IMR-90 (cell line): ENCODE results near the gene CES4A. TPM values are rescaled to one million over a fixed set of nuclear protein-coding genes. Genes with fewer than 3 reads are reported as not detected.

Experiments
- ATAC-seq: fragments of 200-7000 bp; cut with Tn5 transposase; 2 replicates; pipeline ENCODE4 v1.9.1; 2020; ENCODE audit warnings: low read depth, mild to moderate bottlenecking, moderate library complexity
- BruUV-seq: library from RNA; stranded (reverse); fragments of 400-500 nt; replicated peaks from 2 replicates; lab custom pipeline; 2021; lab: Mats Ljungman, UMichigan
- CTCF ChIA-PET: fragments of 300-600 bp; formaldehyde crosslinking; extraction: SDS; loops from one replicate; lab custom pipeline; 2021; ENCODE audit warnings: antibody characterized with exemption; lab: Yijun Ruan, JAX
- POLR2A ChIA-PET: fragments of 300-600 bp; sonication (Branson Sonifier 250); formaldehyde crosslinking; loops from one replicate; lab custom pipeline; 2022; ENCODE audit warnings: antibody characterized with exemption; ENCODE audit not compliant: unreplicated experiment; lab: Charles Lee
- DNase-seq: peaks from one replicate; pipeline ENCODE4 v3.0.0; 2013
- H2AFZ ChIP-seq: replicated peaks from 2 replicates; pipeline ENCODE3; 2013; ENCODE audit warnings: low read length, mild to moderate bottlenecking; ENCODE audit not compliant: poor library complexity
- H2AK5ac ChIP-seq: 2 replicates; pipeline ENCODE4 v1.6.1; 2013; ENCODE audit warnings: low read depth, low read length, inconsistent platforms
- H2AK9ac ChIP-seq: replicated peaks from 2 replicates; pipeline ENCODE3; 2013; ENCODE audit warnings: mild to moderate bottlenecking, low read depth, low read length, moderate library complexity; ENCODE audit not compliant: poor library complexity
- H2BK120ac ChIP-seq: 2 replicates; pipeline ENCODE4 v1.6.1; 2013; ENCODE audit warnings: low read depth, low read length, inconsistent platforms
- H2BK15ac ChIP-seq: 3 replicates; pipeline ENCODE4 v1.6.1; 2013; ENCODE audit warnings: low read depth, low read length, inconsistent platforms
- H2BK20ac ChIP-seq: 2 replicates; pipeline ENCODE4 v1.6.1; 2013; ENCODE audit warnings: low read depth, mild to moderate bottlenecking, inconsistent platforms, low read length, moderate library complexity
- H2BK5ac ChIP-seq: 2 replicates; pipeline ENCODE4 v1.6.1; 2013; ENCODE audit warnings: mild to moderate bottlenecking, low read depth, low read length, inconsistent platforms; ENCODE audit not compliant: poor library complexity, severe bottlenecking
- H3K14ac ChIP-seq: replicated peaks from 2 replicates; pipeline ENCODE4 v1.6.1; 2013; ENCODE audit warnings: low read depth, low read length, inconsistent platforms
- H3K18ac ChIP-seq: 2 replicates; pipeline ENCODE4 v1.6.1; 2013; ENCODE audit warnings: low read depth, low read length, control low read depth
- H3K23ac ChIP-seq: 2 replicates; pipeline ENCODE4 v1.6.1; 2013; ENCODE audit warnings: low read depth, low read length, inconsistent platforms
- H3K27ac ChIP-seq: 2 replicates; pipeline ENCODE4 v1.5.1; 2013; ENCODE audit warnings: mild to moderate bottlenecking, control low read depth, low read length; ENCODE audit not compliant: insufficient read depth
- H3K27me3 ChIP-seq: 2 replicates; pipeline ENCODE4 v1.6.1; 2013; ENCODE audit warnings: low read length; ENCODE audit not compliant: control insufficient read depth, insufficient read depth
- H3K36me3 ChIP-seq: 2 replicates; pipeline ENCODE4 v1.6.1; 2013; ENCODE audit warnings: low read length, mixed read lengths; ENCODE audit not compliant: control insufficient read depth, insufficient read depth
- H3K4ac ChIP-seq: 2 replicates; pipeline ENCODE4 v1.6.1; 2013; ENCODE audit warnings: low read depth, low read length, inconsistent platforms
- H3K4me1 ChIP-seq: 2 replicates; pipeline ENCODE4 v1.6.1; 2013; ENCODE audit warnings: low read length, mixed read lengths; ENCODE audit not compliant: control insufficient read depth, insufficient read depth
- H3K4me2 ChIP-seq: 2 replicates; pipeline ENCODE4 v1.6.1; 2013; ENCODE audit warnings: low read depth, mild to moderate bottlenecking, control low read depth, low read length, moderate library complexity
- H3K4me3 ChIP-seq: 2 replicates; pipeline ENCODE4 v1.5.1; 2013; ENCODE audit warnings: low read depth, mild to moderate bottlenecking, control low read depth, low read length, moderate library complexity; ENCODE audit not compliant: insufficient read depth
- H3K56ac ChIP-seq: 2 replicates; pipeline ENCODE4 v1.6.1; 2013; ENCODE audit warnings: low read length, inconsistent platforms; ENCODE audit not compliant: insufficient read depth; ENCODE audit errors: extremely low read depth
- H3K79me1 ChIP-seq, 2 experiments: 2 replicates each; pipeline ENCODE4 v1.6.1; 2013; ENCODE audit warnings: low read length in 2 of 2, inconsistent platforms in 1 of 2, low read depth in 1 of 2
- H3K9ac ChIP-seq: 2 replicates; pipeline ENCODE4 v1.6.1; 2013; ENCODE audit warnings: low read depth, low read length, control low read depth
- H3K9me1 ChIP-seq: 2 replicates; pipeline ENCODE4 v1.6.1; 2013; ENCODE audit warnings: low read length, inconsistent platforms; ENCODE audit not compliant: insufficient read depth
- H3K9me3 ChIP-seq: 2 replicates; pipeline ENCODE4 v1.6.1; 2013; ENCODE audit warnings: low read length; ENCODE audit not compliant: control insufficient read depth, insufficient read depth
- H4K20me1 ChIP-seq: 2 replicates; pipeline ENCODE4 v1.6.1; 2013; ENCODE audit warnings: low read length, inconsistent platforms; ENCODE audit not compliant: insufficient read depth
- H4K5ac ChIP-seq: 2 replicates; pipeline ENCODE4 v1.6.1; 2013; ENCODE audit warnings: mild to moderate bottlenecking, low read depth, low read length, control low read depth
- H4K8ac ChIP-seq, 2 experiments: 2 replicates each; pipeline ENCODE4 v1.6.1; 2013; ENCODE audit warnings: low read depth in 2 of 2, low read length in 2 of 2, control low read depth in 1 of 2, inconsistent platforms in 1 of 2
- H4K91ac ChIP-seq: 2 replicates; pipeline ENCODE4 v1.6.1; 2013; ENCODE audit warnings: low read depth, low read length, inconsistent platforms; ENCODE audit not compliant: insufficient read depth
- BHLHE40 ChIP-seq: fragments of 150-350 bp; IDR thresholded peaks from 2 replicates; pipeline ENCODE4 v1.6.1; 2016; ENCODE audit warnings: mild to moderate bottlenecking, low read depth, low read length
- CEBPB ChIP-seq: IDR thresholded peaks from 2 replicates; pipeline ENCODE4 v1.6.1; 2012; ENCODE audit warnings: low read depth, low read length, improper control_type of control experiment
- CHD1 ChIP-seq: IDR thresholded peaks from 2 replicates; pipeline ENCODE4 v1.6.1; 2012; ENCODE audit warnings: low read depth, low read length, improper control_type of control experiment
- FOS ChIP-seq: fragments of 150-350 bp; IDR thresholded peaks from 2 replicates; pipeline ENCODE4 v1.6.1; 2016; ENCODE audit warnings: low read depth, low read length
- MAFK ChIP-seq: IDR thresholded peaks from 2 replicates; pipeline ENCODE4 v1.6.1; 2012; ENCODE audit warnings: low read depth, low read length, improper control_type of control experiment
- MAZ ChIP-seq: IDR thresholded peaks from 2 replicates; pipeline ENCODE4 v1.6.1; 2012; ENCODE audit warnings: low read depth, mild to moderate bottlenecking, low read length, improper control_type of control experiment, moderate library complexity, borderline replicate concordance
- MXI1 ChIP-seq: IDR thresholded peaks from 2 replicates; pipeline ENCODE4 v1.6.1; 2012; ENCODE audit warnings: low read depth, mild to moderate bottlenecking, low read length, moderate library complexity, borderline replicate concordance
- NFE2L2 ChIP-seq: fragments of 150-350 bp; IDR thresholded peaks from 2 replicates; pipeline ENCODE4 v1.6.1; 2016; ENCODE audit warnings: low read depth, mild to moderate bottlenecking, low read length
- POLR2A ChIP-seq: IDR thresholded peaks from 2 replicates; pipeline ENCODE4 v1.6.1; 2012; ENCODE audit warnings: mild to moderate bottlenecking, low read depth, low read length
- RAD21 ChIP-seq: IDR thresholded peaks from 2 replicates; pipeline ENCODE4 v1.6.1; 2012; ENCODE audit warnings: low read length, improper control_type of control experiment
- RCOR1 ChIP-seq: IDR thresholded peaks from 2 replicates; pipeline ENCODE4 v1.6.1; 2012; ENCODE audit warnings: mild to moderate bottlenecking, low read length, improper control_type of control experiment; ENCODE audit not compliant: insufficient replicate concordance
- RFX5 ChIP-seq: IDR thresholded peaks from 2 replicates; pipeline ENCODE4 v1.8.0; 2012; ENCODE audit warnings: low read depth, mild to moderate bottlenecking, low read length, moderate library complexity
- SMC3 ChIP-seq: fragments of 150-350 bp; IDR thresholded peaks from 2 replicates; pipeline ENCODE4 v1.6.1; 2016; ENCODE audit warnings: low read depth, mild to moderate bottlenecking, antibody characterized with exemption, low read length, moderate library complexity
- WGBS, 2 experiments: methylation state at CpG; one replicate each; pipeline versions ENCODE4 v1.1.5 to v1.1.7; 2013; ENCODE audit warnings: missing lambda C conversion rate in 2 of 2; ENCODE audit not compliant: insufficient read length in 1 of 2; ENCODE audit errors: extremely low coverage in 2 of 2; 5-methylcytosine and 5-hydroxymethylcytosine counted together
- dilution Hi-C: fragments of 300-500 bp; cut with HindIII; formaldehyde crosslinking; loops from one replicate; pipeline ENCODE4 v1.14.3; 2018; ENCODE audit warnings: low sequenced_read_pairs; ENCODE audit not compliant: unreplicated experiment
- in situ Hi-C: fragments of 300-500 bp; cut with MboI; formaldehyde crosslinking; loops from 3 replicates; pipeline ENCODE4 v1.14.3; 2019; ENCODE audit warnings: low sequenced_read_pairs, inconsistent platforms, mixed read lengths
- intact Hi-C: fragments of 100-400 bp; cut with micrococcal nuclease; formaldehyde crosslinking; loops from 2 replicates; pipeline ENCODE4 v1.10.0; 2022
- polyA plus RNA-seq, 3 experiments: library from polyadenylated mRNA; depleted of rRNA; stranded (reverse); fragments of >200 nt; gene quantifications; 2 replicates each; pipeline ENCODE4 v1.2.3, GENCODE V29; 2012; ENCODE audit warnings: low replicate concordance in 1 of 3
- total RNA-seq: library from RNA; depleted of rRNA; stranded (reverse); fragments of >200 nt; gene quantifications from 2 replicates; pipeline ENCODE4 v1.2.3, GENCODE V29; 2012
- TF ChIP-seq, protein P1 (sequence below): fragments of 150-350 bp; IDR thresholded peaks from 2 replicates; pipeline ENCODE4 v1.6.1; 2016; ENCODE audit warnings: low read depth, mild to moderate bottlenecking, low read length, moderate library complexity, borderline replicate concordance
- TF ChIP-seq, protein P2 (sequence below): fragments of 150-350 bp; IDR thresholded peaks from 2 replicates; pipeline ENCODE4 v1.6.1; 2017; ENCODE audit warnings: mild to moderate bottlenecking, antibody characterized with exemption, low read length, low read depth
- TF ChIP-seq, protein P3 (sequence below): conservative IDR thresholded peaks from 2 replicates; pipeline ENCODE4 v1.5.1; 2012; ENCODE audit warnings: mild to moderate bottlenecking, low read depth, low read length, improper control_type of control experiment

CES4A gene
- total and polyA plus RNA-seq, 2 of the 4 experiments (the other 2 are of a cell fraction) = 0.72 to 4.7 TPM

GRCh38 chr16:66953462-66954096 lies 34.8 kb upstream of the CES4A start:
- no peak overlapping the region for H2AFZ ChIP-seq
- no peaks in the 10 kb centered on the region for H4K20me1 ChIP-seq
- no peak for DNase-seq
- H2BK5ac ChIP-seq = no peak overlapping the region
- WGBS, 2 experiments = 80% methylated on average over 4 of the region's 10 CpGs; no CpG with 5 or more reads in 1 of the 2 experiments
- H3K4me3 ChIP-seq = no peak overlapping the region
- no peak overlapping the region for H4K8ac ChIP-seq
- H3K56ac ChIP-seq = no peak overlapping the region
- H3K79me1 ChIP-seq = no peaks in the 10 kb centered on the region
- peak overlapping the region; percentile 9 for H2AK9ac ChIP-seq
- H3K36me3 ChIP-seq = no peaks in the 10 kb centered on the region
- H3K9ac ChIP-seq = no peak overlapping the region
- no peak overlapping the region for H2BK15ac ChIP-seq
- H3K14ac ChIP-seq = no peak overlapping the region
- H3K4ac ChIP-seq = no peak overlapping the region
- POLR2A ChIA-PET = no interaction called here
- H3K27ac ChIP-seq = no peak overlapping the region
- CTCF ChIA-PET = interaction anchor here (0.5 to 1.2 kb wide), 3 partner anchors 201 to 1168 kb away, joined by 3 to 4 read pairs (median 3); no protein-coding TSS in a partner anchor
- H4K5ac ChIP-seq = no peak overlapping the region
- BruUV-seq = no TSS peak
- no peaks in the 10 kb centered on the region for H3K9me1 ChIP-seq
- no peak overlapping the region for H2BK120ac ChIP-seq
- H3K18ac ChIP-seq = no peak overlapping the region
- no peak overlapping the region for H4K91ac ChIP-seq
- no peak overlapping the region for H3K23ac ChIP-seq
- TF ChIP-seq MAZ = no peak
- TF ChIP-seq, protein P1, sequence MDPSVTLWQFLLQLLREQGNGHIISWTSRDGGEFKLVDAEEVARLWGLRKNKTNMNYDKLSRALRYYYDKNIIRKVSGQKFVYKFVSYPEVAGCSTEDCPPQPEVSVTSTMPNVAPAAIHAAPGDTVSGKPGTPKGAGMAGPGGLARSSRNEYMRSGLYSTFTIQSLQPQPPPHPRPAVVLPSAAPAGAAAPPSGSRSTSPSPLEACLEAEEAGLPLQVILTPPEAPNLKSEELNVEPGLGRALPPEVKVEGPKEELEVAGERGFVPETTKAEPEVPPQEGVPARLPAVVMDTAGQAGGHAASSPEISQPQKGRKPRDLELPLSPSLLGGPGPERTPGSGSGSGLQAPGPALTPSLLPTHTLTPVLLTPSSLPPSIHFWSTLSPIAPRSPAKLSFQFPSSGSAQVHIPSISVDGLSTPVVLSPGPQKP = no peak
- no peak for TF ChIP-seq NFE2L2
- TF ChIP-seq, protein P2, sequence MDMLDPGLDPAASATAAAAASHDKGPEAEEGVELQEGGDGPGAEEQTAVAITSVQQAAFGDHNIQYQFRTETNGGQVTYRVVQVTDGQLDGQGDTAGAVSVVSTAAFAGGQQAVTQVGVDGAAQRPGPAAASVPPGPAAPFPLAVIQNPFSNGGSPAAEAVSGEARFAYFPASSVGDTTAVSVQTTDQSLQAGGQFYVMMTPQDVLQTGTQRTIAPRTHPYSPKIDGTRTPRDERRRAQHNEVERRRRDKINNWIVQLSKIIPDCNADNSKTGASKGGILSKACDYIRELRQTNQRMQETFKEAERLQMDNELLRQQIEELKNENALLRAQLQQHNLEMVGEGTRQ = no peak
- TF ChIP-seq RCOR1 = no peak
- TF ChIP-seq MXI1 = no peak
- TF ChIP-seq RAD21 = no peak
- TF ChIP-seq FOS = no peak
- TF ChIP-seq, protein P3, sequence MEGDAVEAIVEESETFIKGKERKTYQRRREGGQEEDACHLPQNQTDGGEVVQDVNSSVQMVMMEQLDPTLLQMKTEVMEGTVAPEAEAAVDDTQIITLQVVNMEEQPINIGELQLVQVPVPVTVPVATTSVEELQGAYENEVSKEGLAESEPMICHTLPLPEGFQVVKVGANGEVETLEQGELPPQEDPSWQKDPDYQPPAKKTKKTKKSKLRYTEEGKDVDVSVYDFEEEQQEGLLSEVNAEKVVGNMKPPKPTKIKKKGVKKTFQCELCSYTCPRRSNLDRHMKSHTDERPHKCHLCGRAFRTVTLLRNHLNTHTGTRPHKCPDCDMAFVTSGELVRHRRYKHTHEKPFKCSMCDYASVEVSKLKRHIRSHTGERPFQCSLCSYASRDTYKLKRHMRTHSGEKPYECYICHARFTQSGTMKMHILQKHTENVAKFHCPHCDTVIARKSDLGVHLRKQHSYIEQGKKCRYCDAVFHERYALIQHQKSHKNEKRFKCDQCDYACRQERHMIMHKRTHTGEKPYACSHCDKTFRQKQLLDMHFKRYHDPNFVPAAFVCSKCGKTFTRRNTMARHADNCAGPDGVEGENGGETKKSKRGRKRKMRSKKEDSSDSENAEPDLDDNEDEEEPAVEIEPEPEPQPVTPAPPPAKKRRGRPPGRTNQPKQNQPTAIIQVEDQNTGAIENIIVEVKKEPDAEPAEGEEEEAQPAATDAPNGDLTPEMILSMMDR = no peak
- no peak for TF ChIP-seq POLR2A
- no peak for TF ChIP-seq MAFK
- TF ChIP-seq RFX5 = no peak
- no peak for TF ChIP-seq BHLHE40
- TF ChIP-seq CHD1 = no peak
- no peak for TF ChIP-seq CEBPB
- TF ChIP-seq SMC3 = no peak
- intact Hi-C loops (loop anchor here (1.0 kb wide), 2 partner anchors 202 to 232 kb away; no protein-coding TSS in a partner anchor), dilution Hi-C loops (no loop called here), in situ Hi-C loops (no loop called here)
- H3K4me1 ChIP-seq = peaks cover under 1% of the 10 kb centered on the region
- peaks cover 15% of the 10 kb centered on the region for H3K27me3 ChIP-seq
- H3K9me3 ChIP-seq = peaks cover 2% of the 10 kb centered on the region; the same call in 1 of the 2 replicates
- no peak overlapping the region for H2AK5ac ChIP-seq
- ATAC-seq = no peak
- no peak overlapping the region for H2BK20ac ChIP-seq
- no peak overlapping the region for H3K4me2 ChIP-seq
